IMR-90 (cell line): ENCODE measurements around the gene CATSPER3. TPM values are rescaled to one million over a fixed set of nuclear protein-coding genes. Genes with fewer than 3 reads are reported as not detected.

Experiments
- ATAC-seq: fragments of 200-7000 bp; cut with Tn5 transposase; 2 replicates; pipeline ENCODE4 v1.9.1; 2020; ENCODE audit warnings: low read depth, mild to moderate bottlenecking, moderate library complexity
- BruUV-seq: library from RNA; stranded (reverse); fragments of 400-500 nt; replicated peaks from 2 replicates; lab custom pipeline; 2021; lab: Mats Ljungman, UMichigan
- CTCF ChIA-PET: fragments of 300-600 bp; formaldehyde crosslinking; extraction: SDS; loops from one replicate; lab custom pipeline; 2021; ENCODE audit warnings: antibody characterized with exemption; lab: Yijun Ruan, JAX
- POLR2A ChIA-PET: fragments of 300-600 bp; sonication (Branson Sonifier 250); formaldehyde crosslinking; loops from one replicate; lab custom pipeline; 2022; ENCODE audit warnings: antibody characterized with exemption; ENCODE audit not compliant: unreplicated experiment; lab: Charles Lee
- DNase-seq: peaks from one replicate; pipeline ENCODE4 v3.0.0; 2013
- H2AFZ ChIP-seq: replicated peaks from 2 replicates; pipeline ENCODE3; 2013; ENCODE audit warnings: low read length, mild to moderate bottlenecking; ENCODE audit not compliant: poor library complexity
- H2AK5ac ChIP-seq: 2 replicates; pipeline ENCODE4 v1.6.1; 2013; ENCODE audit warnings: low read depth, low read length, inconsistent platforms
- H2AK9ac ChIP-seq: replicated peaks from 2 replicates; pipeline ENCODE3; 2013; ENCODE audit warnings: mild to moderate bottlenecking, low read depth, low read length, moderate library complexity; ENCODE audit not compliant: poor library complexity
- H2BK120ac ChIP-seq: 2 replicates; pipeline ENCODE4 v1.6.1; 2013; ENCODE audit warnings: low read depth, low read length, inconsistent platforms
- H2BK15ac ChIP-seq: 3 replicates; pipeline ENCODE4 v1.6.1; 2013; ENCODE audit warnings: low read depth, low read length, inconsistent platforms
- H2BK20ac ChIP-seq: 2 replicates; pipeline ENCODE4 v1.6.1; 2013; ENCODE audit warnings: low read depth, mild to moderate bottlenecking, inconsistent platforms, low read length, moderate library complexity
- H2BK5ac ChIP-seq: 2 replicates; pipeline ENCODE4 v1.6.1; 2013; ENCODE audit warnings: mild to moderate bottlenecking, low read depth, low read length, inconsistent platforms; ENCODE audit not compliant: poor library complexity, severe bottlenecking
- H3K14ac ChIP-seq: replicated peaks from 2 replicates; pipeline ENCODE4 v1.6.1; 2013; ENCODE audit warnings: low read depth, low read length, inconsistent platforms
- H3K18ac ChIP-seq: 2 replicates; pipeline ENCODE4 v1.6.1; 2013; ENCODE audit warnings: low read depth, low read length, control low read depth
- H3K23ac ChIP-seq: 2 replicates; pipeline ENCODE4 v1.6.1; 2013; ENCODE audit warnings: low read depth, low read length, inconsistent platforms
- H3K27ac ChIP-seq: 2 replicates; pipeline ENCODE4 v1.5.1; 2013; ENCODE audit warnings: mild to moderate bottlenecking, control low read depth, low read length; ENCODE audit not compliant: insufficient read depth
- H3K27me3 ChIP-seq: 2 replicates; pipeline ENCODE4 v1.6.1; 2013; ENCODE audit warnings: low read length; ENCODE audit not compliant: control insufficient read depth, insufficient read depth
- H3K36me3 ChIP-seq: 2 replicates; pipeline ENCODE4 v1.6.1; 2013; ENCODE audit warnings: low read length, mixed read lengths; ENCODE audit not compliant: control insufficient read depth, insufficient read depth
- H3K4ac ChIP-seq: 2 replicates; pipeline ENCODE4 v1.6.1; 2013; ENCODE audit warnings: low read depth, low read length, inconsistent platforms
- H3K4me1 ChIP-seq: 2 replicates; pipeline ENCODE4 v1.6.1; 2013; ENCODE audit warnings: low read length, mixed read lengths; ENCODE audit not compliant: control insufficient read depth, insufficient read depth
- H3K4me2 ChIP-seq: 2 replicates; pipeline ENCODE4 v1.6.1; 2013; ENCODE audit warnings: low read depth, mild to moderate bottlenecking, control low read depth, low read length, moderate library complexity
- H3K4me3 ChIP-seq: 2 replicates; pipeline ENCODE4 v1.5.1; 2013; ENCODE audit warnings: low read depth, mild to moderate bottlenecking, control low read depth, low read length, moderate library complexity; ENCODE audit not compliant: insufficient read depth
- H3K56ac ChIP-seq: 2 replicates; pipeline ENCODE4 v1.6.1; 2013; ENCODE audit warnings: low read length, inconsistent platforms; ENCODE audit not compliant: insufficient read depth; ENCODE audit errors: extremely low read depth
- H3K79me1 ChIP-seq, 2 experiments: 2 replicates each; pipeline ENCODE4 v1.6.1; 2013; ENCODE audit warnings: low read length in 2 of 2, inconsistent platforms in 1 of 2, low read depth in 1 of 2
- H3K9ac ChIP-seq: 2 replicates; pipeline ENCODE4 v1.6.1; 2013; ENCODE audit warnings: low read depth, low read length, control low read depth
- H3K9me1 ChIP-seq: 2 replicates; pipeline ENCODE4 v1.6.1; 2013; ENCODE audit warnings: low read length, inconsistent platforms; ENCODE audit not compliant: insufficient read depth
- H3K9me3 ChIP-seq: 2 replicates; pipeline ENCODE4 v1.6.1; 2013; ENCODE audit warnings: low read length; ENCODE audit not compliant: control insufficient read depth, insufficient read depth
- H4K20me1 ChIP-seq: 2 replicates; pipeline ENCODE4 v1.6.1; 2013; ENCODE audit warnings: low read length, inconsistent platforms; ENCODE audit not compliant: insufficient read depth
- H4K5ac ChIP-seq: 2 replicates; pipeline ENCODE4 v1.6.1; 2013; ENCODE audit warnings: mild to moderate bottlenecking, low read depth, low read length, control low read depth
- H4K8ac ChIP-seq, 2 experiments: 2 replicates each; pipeline ENCODE4 v1.6.1; 2013; ENCODE audit warnings: low read depth in 2 of 2, low read length in 2 of 2, control low read depth in 1 of 2, inconsistent platforms in 1 of 2
- H4K91ac ChIP-seq: 2 replicates; pipeline ENCODE4 v1.6.1; 2013; ENCODE audit warnings: low read depth, low read length, inconsistent platforms; ENCODE audit not compliant: insufficient read depth
- BHLHE40 ChIP-seq: fragments of 150-350 bp; IDR thresholded peaks from 2 replicates; pipeline ENCODE4 v1.6.1; 2016; ENCODE audit warnings: mild to moderate bottlenecking, low read depth, low read length
- CEBPB ChIP-seq: IDR thresholded peaks from 2 replicates; pipeline ENCODE4 v1.6.1; 2012; ENCODE audit warnings: low read depth, low read length, improper control_type of control experiment
- CHD1 ChIP-seq: IDR thresholded peaks from 2 replicates; pipeline ENCODE4 v1.6.1; 2012; ENCODE audit warnings: low read depth, low read length, improper control_type of control experiment
- MAZ ChIP-seq: IDR thresholded peaks from 2 replicates; pipeline ENCODE4 v1.6.1; 2012; ENCODE audit warnings: low read depth, mild to moderate bottlenecking, low read length, improper control_type of control experiment, moderate library complexity, borderline replicate concordance
- MXI1 ChIP-seq: IDR thresholded peaks from 2 replicates; pipeline ENCODE4 v1.6.1; 2012; ENCODE audit warnings: low read depth, mild to moderate bottlenecking, low read length, moderate library complexity, borderline replicate concordance
- POLR2A ChIP-seq: IDR thresholded peaks from 2 replicates; pipeline ENCODE4 v1.6.1; 2012; ENCODE audit warnings: mild to moderate bottlenecking, low read depth, low read length
- RAD21 ChIP-seq: IDR thresholded peaks from 2 replicates; pipeline ENCODE4 v1.6.1; 2012; ENCODE audit warnings: low read length, improper control_type of control experiment
- RCOR1 ChIP-seq: IDR thresholded peaks from 2 replicates; pipeline ENCODE4 v1.6.1; 2012; ENCODE audit warnings: mild to moderate bottlenecking, low read length, improper control_type of control experiment; ENCODE audit not compliant: insufficient replicate concordance
- RFX5 ChIP-seq: IDR thresholded peaks from 2 replicates; pipeline ENCODE4 v1.8.0; 2012; ENCODE audit warnings: low read depth, mild to moderate bottlenecking, low read length, moderate library complexity
- SMC3 ChIP-seq: fragments of 150-350 bp; IDR thresholded peaks from 2 replicates; pipeline ENCODE4 v1.6.1; 2016; ENCODE audit warnings: low read depth, mild to moderate bottlenecking, antibody characterized with exemption, low read length, moderate library complexity
- WGBS, 2 experiments: methylation state at CpG; one replicate each; pipeline versions ENCODE4 v1.1.5 to v1.1.7; 2013; ENCODE audit warnings: missing lambda C conversion rate in 2 of 2; ENCODE audit not compliant: insufficient read length in 1 of 2; ENCODE audit errors: extremely low coverage in 2 of 2; 5-methylcytosine and 5-hydroxymethylcytosine counted together
- dilution Hi-C: fragments of 300-500 bp; cut with HindIII; formaldehyde crosslinking; loops from one replicate; pipeline ENCODE4 v1.14.3; 2018; ENCODE audit warnings: low sequenced_read_pairs; ENCODE audit not compliant: unreplicated experiment
- in situ Hi-C: fragments of 300-500 bp; cut with MboI; formaldehyde crosslinking; loops from 3 replicates; pipeline ENCODE4 v1.14.3; 2019; ENCODE audit warnings: low sequenced_read_pairs, inconsistent platforms, mixed read lengths
- intact Hi-C: fragments of 100-400 bp; cut with micrococcal nuclease; formaldehyde crosslinking; loops from 2 replicates; pipeline ENCODE4 v1.10.0; 2022
- polyA plus RNA-seq, 3 experiments: library from polyadenylated mRNA; depleted of rRNA; stranded (reverse); fragments of >200 nt; gene quantifications; 2 replicates each; pipeline ENCODE4 v1.2.3, GENCODE V29; 2012; ENCODE audit warnings: low replicate concordance in 1 of 3
- total RNA-seq: library from RNA; depleted of rRNA; stranded (reverse); fragments of >200 nt; gene quantifications from 2 replicates; pipeline ENCODE4 v1.2.3, GENCODE V29; 2012
- TF ChIP-seq, protein P1 (sequence below): conservative IDR thresholded peaks from 2 replicates; pipeline ENCODE4 v1.5.1; 2012; ENCODE audit warnings: mild to moderate bottlenecking, low read depth, low read length, improper control_type of control experiment

The CATSPER3 gene
- total and polyA plus RNA-seq, 2 of the 4 experiments (the other 2 are of a cell fraction): under 0.01 to 0.12 TPM

DNA sequence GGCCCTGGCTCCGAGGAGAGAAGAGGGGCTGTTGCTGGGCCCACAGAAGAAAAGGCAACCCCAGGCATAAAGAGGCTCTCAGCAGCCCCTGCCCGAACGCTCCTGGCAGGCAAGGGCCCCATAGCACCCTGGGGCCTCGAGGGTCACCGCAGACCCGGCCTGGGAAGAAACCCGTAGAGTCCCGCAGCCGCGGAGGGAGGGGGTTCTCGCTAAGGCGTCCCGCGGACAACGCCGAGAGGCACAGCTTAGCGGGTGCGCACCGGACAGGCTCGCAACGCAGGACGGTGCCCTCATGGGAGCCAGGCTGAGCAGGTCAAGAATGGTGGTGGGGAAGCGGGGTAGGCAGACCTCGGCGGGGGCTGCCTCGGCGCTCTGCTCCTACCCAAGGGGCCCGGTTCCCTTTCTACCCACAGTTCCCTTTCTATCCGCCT is 59.6 kb downstream of the CATSPER3 start:
- no peak overlapping the region for H4K91ac ChIP-seq
- peaks cover 48% of the 10 kb centered on the region for H4K20me1 ChIP-seq
- H3K27me3 ChIP-seq: no peaks in the 10 kb centered on the region
- H3K79me1 ChIP-seq: peaks cover 8 to 56% of the 10 kb centered on the region in 2 experiments
- no peak overlapping the region for H2AK5ac ChIP-seq
- TF ChIP-seq POLR2A: no peak
- no peak for TF ChIP-seq SMC3
- TF ChIP-seq RAD21: no peak
- no peak for TF ChIP-seq CEBPB
- no peak for TF ChIP-seq CHD1
- no peak for TF ChIP-seq RCOR1
- no peak for TF ChIP-seq BHLHE40
- no peak for TF ChIP-seq RFX5
- TF ChIP-seq MAZ: no peak
- no peak for TF ChIP-seq MXI1
- TF ChIP-seq, protein P1, sequence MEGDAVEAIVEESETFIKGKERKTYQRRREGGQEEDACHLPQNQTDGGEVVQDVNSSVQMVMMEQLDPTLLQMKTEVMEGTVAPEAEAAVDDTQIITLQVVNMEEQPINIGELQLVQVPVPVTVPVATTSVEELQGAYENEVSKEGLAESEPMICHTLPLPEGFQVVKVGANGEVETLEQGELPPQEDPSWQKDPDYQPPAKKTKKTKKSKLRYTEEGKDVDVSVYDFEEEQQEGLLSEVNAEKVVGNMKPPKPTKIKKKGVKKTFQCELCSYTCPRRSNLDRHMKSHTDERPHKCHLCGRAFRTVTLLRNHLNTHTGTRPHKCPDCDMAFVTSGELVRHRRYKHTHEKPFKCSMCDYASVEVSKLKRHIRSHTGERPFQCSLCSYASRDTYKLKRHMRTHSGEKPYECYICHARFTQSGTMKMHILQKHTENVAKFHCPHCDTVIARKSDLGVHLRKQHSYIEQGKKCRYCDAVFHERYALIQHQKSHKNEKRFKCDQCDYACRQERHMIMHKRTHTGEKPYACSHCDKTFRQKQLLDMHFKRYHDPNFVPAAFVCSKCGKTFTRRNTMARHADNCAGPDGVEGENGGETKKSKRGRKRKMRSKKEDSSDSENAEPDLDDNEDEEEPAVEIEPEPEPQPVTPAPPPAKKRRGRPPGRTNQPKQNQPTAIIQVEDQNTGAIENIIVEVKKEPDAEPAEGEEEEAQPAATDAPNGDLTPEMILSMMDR: no peak
- H2BK5ac ChIP-seq: no peak overlapping the region
- no peak overlapping the region for H3K56ac ChIP-seq
- peaks cover 19% of the 10 kb centered on the region; the same call in 1 of the 2 replicates for H3K4me1 ChIP-seq
- H3K9ac ChIP-seq: no peak overlapping the region
- intact Hi-C loops: no loop called here
- no TSS peak for BruUV-seq
- 46% methylated on average over 9 of the region's 29 CpGs; no CpG with 5 or more reads in 1 of the 2 experiments for WGBS, 2 experiments
- ChIA-PET CTCF (no interaction called here), POLR2A (no interaction called here)
- H2BK15ac ChIP-seq: no peak overlapping the region
- in situ Hi-C loops: no loop called here
- H3K36me3 ChIP-seq: peaks cover 49% of the 10 kb centered on the region
- H4K5ac ChIP-seq: no peak overlapping the region
- DNase-seq (no peak), ATAC-seq (no peak)
- no peak overlapping the region for H3K14ac ChIP-seq
- no peak overlapping the region for H2BK20ac ChIP-seq
- H3K18ac ChIP-seq: no peak overlapping the region
- H3K4ac ChIP-seq: no peak overlapping the region
- dilution Hi-C loops: no loop called here
- no peak overlapping the region for H2AK9ac ChIP-seq
- H3K4me2 ChIP-seq: no peak overlapping the region
- peaks cover 8% of the 10 kb centered on the region for H3K9me1 ChIP-seq
- H3K27ac ChIP-seq: no peak overlapping the region
- no peak overlapping the region for H3K4me3 ChIP-seq
- H3K23ac ChIP-seq: no peak overlapping the region
- no peak overlapping the region for H2BK120ac ChIP-seq
- H4K8ac ChIP-seq: no peak overlapping the region
- H2AFZ ChIP-seq: peak overlapping the region; percentile 14
- peaks cover 7% of the 10 kb centered on the region for H3K9me3 ChIP-seq
